Vagina (tissue), 2 donors: ENCODE results near the gene PADI3.

ENCODE experiments used
- CTCF ChIP-seq, 3 experiments: fragments of 450-650 bp in 2 of 3; fragments of 200-600 bp in 1 of 3; sonication (generic) in 1 of 3; IDR thresholded peaks; one replicate each; pipeline ENCODE4 v1.5.1; 2017 to 2019; ENCODE audit warnings: antibody characterized with exemption in 3 of 3, mild to moderate bottlenecking in 2 of 3, moderate library complexity in 2 of 3
- POLR2A ChIP-seq, 2 donors: fragments of 450-650 bp; IDR thresholded peaks; one replicate each; pipeline ENCODE4 v1.6.1; 2017; ENCODE audit warnings: antibody characterized with exemption in 2 of 2, mild to moderate bottlenecking in 2 of 2, moderate library complexity in 2 of 2

GRCh38 chr1:17265162-17265561 is 16.3 kb downstream of the PADI3 start:
- TF ChIP-seq CTCF (IDR thresholded peaks at IDR 0.05): no peak
- no peak for TF ChIP-seq POLR2A (IDR thresholded peaks at IDR 0.05)
